ENCODE measurements around the gene PSMD11. TPM values are rescaled to one million over a fixed set of nuclear protein-coding genes. Genes with fewer than 3 reads are reported as not detected.
A peak's percentile ranks its signal among the peaks of the same experiment; 100 is the strongest.

Gene PSMD11
- total and polyA plus RNA-seq, 7 donors: 118 to 326 (median 207) TPM

DNA sequence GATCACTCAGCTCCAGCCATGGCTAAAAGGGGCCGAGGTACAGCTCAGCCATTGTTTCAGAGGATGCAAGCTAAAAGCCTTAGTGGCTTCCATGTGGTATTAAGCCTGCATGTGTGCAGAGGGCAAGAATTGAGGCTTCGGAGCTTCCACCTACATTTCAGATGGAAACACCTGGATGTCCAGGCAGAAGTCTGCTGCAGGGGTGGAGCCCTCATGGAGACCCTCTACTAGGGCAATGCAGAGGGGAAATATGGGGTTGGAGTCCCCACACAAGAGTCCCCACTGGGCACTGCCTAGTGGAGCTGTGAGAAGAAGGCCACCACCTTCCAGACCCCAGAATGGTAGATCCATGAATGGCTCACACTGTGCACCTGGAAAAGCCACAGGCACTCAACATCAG lies 14.7 kb upstream of the PSMD11 start:
- Histone ChIP-seq H3K27me3 (ENCODE audit: insufficient read depth in 3 of 3, low read length in 2 of 3) (no peaks in the 10 kb centered on the region), H3K9me3 (no peaks in the 10 kb centered on the region), H3K4me1 (no peaks in the 10 kb centered on the region), H3K4me3 (no peak overlapping the region), H3K27ac (no peak overlapping the region), H3K36me3 (ENCODE audit: insufficient read depth in 1 of 2, low read depth in 1 of 2) (peaks cover 8 to 13% of the 10 kb centered on the region in 2 donors)
- ATAC-seq: no peak
- TF ChIP-seq, protein P1, sequence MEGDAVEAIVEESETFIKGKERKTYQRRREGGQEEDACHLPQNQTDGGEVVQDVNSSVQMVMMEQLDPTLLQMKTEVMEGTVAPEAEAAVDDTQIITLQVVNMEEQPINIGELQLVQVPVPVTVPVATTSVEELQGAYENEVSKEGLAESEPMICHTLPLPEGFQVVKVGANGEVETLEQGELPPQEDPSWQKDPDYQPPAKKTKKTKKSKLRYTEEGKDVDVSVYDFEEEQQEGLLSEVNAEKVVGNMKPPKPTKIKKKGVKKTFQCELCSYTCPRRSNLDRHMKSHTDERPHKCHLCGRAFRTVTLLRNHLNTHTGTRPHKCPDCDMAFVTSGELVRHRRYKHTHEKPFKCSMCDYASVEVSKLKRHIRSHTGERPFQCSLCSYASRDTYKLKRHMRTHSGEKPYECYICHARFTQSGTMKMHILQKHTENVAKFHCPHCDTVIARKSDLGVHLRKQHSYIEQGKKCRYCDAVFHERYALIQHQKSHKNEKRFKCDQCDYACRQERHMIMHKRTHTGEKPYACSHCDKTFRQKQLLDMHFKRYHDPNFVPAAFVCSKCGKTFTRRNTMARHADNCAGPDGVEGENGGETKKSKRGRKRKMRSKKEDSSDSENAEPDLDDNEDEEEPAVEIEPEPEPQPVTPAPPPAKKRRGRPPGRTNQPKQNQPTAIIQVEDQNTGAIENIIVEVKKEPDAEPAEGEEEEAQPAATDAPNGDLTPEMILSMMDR (IDR thresholded peaks at IDR 0.05): no peak
- 84 to 94% (median 85%) methylated on average over 2 of the region's 2 CpGs for WGBS, 3 donors
- no peak for DNase-seq
- intact Hi-C loops (cut with DNase I): no loop called here

DNA sequence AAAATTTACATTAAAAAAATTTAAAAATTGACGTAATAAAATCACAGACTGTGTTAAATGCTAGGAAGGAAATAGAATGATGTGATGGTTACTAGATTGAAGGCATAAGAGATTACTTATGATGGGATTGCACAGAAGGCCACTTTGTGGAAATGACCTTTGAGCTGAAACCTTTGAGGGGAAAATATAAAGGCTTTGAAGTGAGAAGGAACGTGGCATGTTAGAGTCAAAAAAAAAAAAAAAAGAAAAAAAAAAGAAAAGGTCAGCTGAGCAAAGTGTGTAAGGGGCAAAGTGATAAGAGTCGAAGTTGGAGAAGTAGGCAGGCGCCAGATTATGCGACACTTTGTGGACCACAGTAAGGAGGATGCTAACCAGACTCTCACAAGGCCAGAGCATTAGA lies 3.6 kb upstream of the PSMD11 start:
- Histone ChIP-seq H3K27me3 (ENCODE audit: insufficient read depth in 3 of 3, low read length in 2 of 3) (no peaks in the 10 kb centered on the region), H3K9me3 (no peaks in the 10 kb centered on the region), H3K27ac (no peak overlapping the region), H3K4me1 (no peaks in the 10 kb centered on the region), H3K36me3 (ENCODE audit: insufficient read depth in 1 of 2, low read depth in 1 of 2) (no peaks in the 10 kb centered on the region), H3K4me3 (no peak overlapping the region)
- TF ChIP-seq, protein P1 (IDR thresholded peaks at IDR 0.05): no peak
- no peak for ATAC-seq
- intact Hi-C loops (cut with DNase I): no loop called here
- no peak for DNase-seq
- WGBS, 3 donors: 77 to 84% (median 79%) methylated on average over 5 of the region's 5 CpGs

DNA sequence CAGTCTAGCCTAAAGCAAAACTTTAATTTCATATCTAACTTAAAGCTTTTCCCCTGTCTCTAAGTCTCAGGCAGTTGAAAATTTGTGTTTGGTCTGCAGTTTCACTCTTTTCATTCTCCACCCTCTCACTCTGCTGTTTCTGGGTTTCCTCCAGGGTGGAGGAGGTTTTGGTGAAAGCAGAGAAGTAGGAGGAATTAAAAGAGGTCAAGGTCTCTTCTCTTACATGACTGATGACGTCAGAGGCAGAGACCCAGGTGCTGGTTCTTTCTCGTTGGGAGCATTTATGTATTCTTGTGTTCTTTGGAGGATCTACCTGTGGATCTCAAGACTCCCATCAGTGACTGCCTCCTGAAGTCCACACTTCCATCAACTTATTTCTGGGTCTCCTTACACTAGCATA lies 2.4 kb upstream of the PSMD11 start:
- no peak overlapping the region for H3K27ac ChIP-seq
- H3K36me3 ChIP-seq (ENCODE audit: insufficient read depth in 1 of 2, low read depth in 1 of 2): peaks cover 0 to 3% of the 10 kb centered on the region in 2 donors
- intact Hi-C loops (cut with DNase I): no loop called here
- TF ChIP-seq, protein P1 (IDR thresholded peaks at IDR 0.05): no peak
- no peak overlapping the region for H3K4me3 ChIP-seq
- no peak for ATAC-seq
- H3K4me1 ChIP-seq: peaks cover 9% of the 10 kb centered on the region
- no peaks in the 10 kb centered on the region for H3K9me3 ChIP-seq
- no peak for DNase-seq
- 38 to 58% (median 39%) methylated on average over 2 of the region's 2 CpGs for WGBS, 3 donors
- no peaks in the 10 kb centered on the region for H3K27me3 ChIP-seq (ENCODE audit: insufficient read depth in 3 of 3, low read length in 2 of 3)

DNA sequence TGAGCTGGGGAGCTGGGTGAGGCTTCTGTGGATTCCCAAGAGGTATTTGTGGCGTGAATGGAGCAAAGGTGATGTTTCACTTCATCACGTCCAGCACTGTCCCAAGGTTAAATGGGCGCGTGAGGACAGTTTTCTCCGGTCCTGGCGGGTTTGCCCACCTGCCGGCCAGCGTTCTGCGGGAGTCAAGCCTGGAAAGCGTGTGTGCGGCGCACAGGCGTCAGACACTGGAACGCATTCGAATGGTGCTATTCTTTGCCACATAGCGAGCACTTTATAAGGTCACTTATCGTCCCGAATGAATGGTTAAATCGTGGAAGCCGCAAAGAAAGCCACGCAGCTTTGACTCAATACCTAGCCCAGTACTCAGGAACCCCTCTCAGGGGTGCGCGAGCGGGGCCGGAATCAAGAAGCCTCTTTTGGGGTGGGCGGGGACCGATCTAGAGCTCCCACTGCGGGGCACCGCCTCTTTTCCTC lies 446 bp upstream of the PSMD11 start:
- Histone ChIP-seq H3K27me3 (ENCODE audit: insufficient read depth in 3 of 3, low read length in 2 of 3) (no peaks in the 10 kb centered on the region), H3K9me3 (no peaks in the 10 kb centered on the region), H3K4me1 (peaks cover 16% of the 10 kb centered on the region), H3K4me3 (peak overlapping the region; percentile 98), H3K27ac (no peak overlapping the region), H3K36me3 (ENCODE audit: insufficient read depth in 1 of 2, low read depth in 1 of 2) (peaks cover 5 to 23% of the 10 kb centered on the region in 2 donors)
- 9 to 10% (median 10%) methylated on average over 29 of the region's 29 CpGs for whole genome bisulfite sequencing, 3 donors
- intact Hi-C loops (cut with DNase I): no loop called here
- TF ChIP-seq, protein P1 (IDR thresholded peaks at IDR 0.05): no peak
- DNase-seq (no peak), ATAC-seq (peak in 3 of 4 donors; percentile 0 to 2 (median 1))

DNA sequence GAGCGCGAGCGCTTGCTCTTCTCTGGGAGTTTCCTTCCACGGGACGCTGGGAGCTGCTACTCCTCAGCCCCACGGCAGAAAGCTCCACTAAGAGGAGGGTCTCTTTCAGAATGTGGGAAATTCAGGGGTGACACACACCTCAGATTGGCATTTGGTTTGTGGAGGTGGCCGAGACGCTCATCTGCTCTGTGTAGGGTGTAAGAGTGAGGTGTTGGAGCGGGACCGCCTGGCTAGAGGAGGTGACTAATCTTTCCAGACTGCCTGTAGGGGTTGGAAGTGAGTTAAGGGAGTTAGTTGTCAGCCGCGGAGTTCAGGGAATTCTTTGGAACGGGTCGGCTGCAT lies 735 bp downstream of the PSMD11 start:
- ATAC-seq (peak; percentile 67 to 83 (median 76)), DNase-seq (peak; percentile 42 to 73)
- intact Hi-C loops (cut with DNase I): no loop called here
- WGBS, 3 donors: 0 to 1% (median 0%) methylated on average over 14 of the region's 14 CpGs
- Histone ChIP-seq H3K27me3 (ENCODE audit: insufficient read depth in 3 of 3, low read length in 2 of 3) (no peaks in the 10 kb centered on the region), H3K9me3 (no peaks in the 10 kb centered on the region), H3K4me1 (peaks cover 16% of the 10 kb centered on the region), H3K4me3 (peak overlapping the region; percentile 98), H3K36me3 (ENCODE audit: insufficient read depth in 1 of 2, low read depth in 1 of 2) (peaks cover 10 to 34% of the 10 kb centered on the region in 2 donors), H3K27ac (peak overlapping the region; percentile 95)
- TF ChIP-seq, protein P1 (IDR thresholded peaks at IDR 0.05): peak; percentile 5

Data from psoas muscle (tissue), 8 donors.